Activated CD4-positive, alpha-beta T cell treated with anti-CD3 and anti-CD28 coated beads for 48 hours (primary cell): ENCODE results near the gene GSTA4.

Source experiments
- DNase-seq: peaks from one replicate; pipeline ENCODE4 v3.0.0-alpha.2; 2020

The GSTA4 gene

GRCh38 chr6:52995089-52995912 lies at the start of gene GSTA4:
Gene GSTA4, minus strand, starts transcription at chr6:52995284. Its CDS starts 1,041 bp downstream, at chr6:52994243.
- peak; percentile 91 for DNase-seq

GRCh38 chr6:53044572-53044971 lies 49.5 kb upstream of the GSTA4 start:
- no peak for DNase-seq

GRCh38 chr6:53044071-53044470 lies 49.0 kb upstream of the GSTA4 start:
- no peak for DNase-seq

GRCh38 chr6:53043581-53043980 lies 48.5 kb upstream of the GSTA4 start:
- DNase-seq = no peak

GRCh38 chr6:53042112-53042511 lies 47.0 kb upstream of the GSTA4 start:
- DNase-seq = no peak

GRCh38 chr6:53041356-53041755 lies 46.3 kb upstream of the GSTA4 start:
- DNase-seq = no peak

- no peak for DNase-seq
Measured at GRCh38 chr6:53038596-53038995, 43.5 kb upstream of the GSTA4 start.

GRCh38 chr6:53038141-53038540 lies 43.1 kb upstream of the GSTA4 start:
- DNase-seq = no peak

- no peak for DNase-seq
Measured at GRCh38 chr6:53035549-53036213, 40.6 kb upstream of the GSTA4 start.

GRCh38 chr6:53033764-53034163 lies 38.7 kb upstream of the GSTA4 start:
- DNase-seq = no peak

- no peak for DNase-seq
Measured at GRCh38 chr6:53032849-53033248, 37.8 kb upstream of the GSTA4 start.

GRCh38 chr6:53031281-53031680 lies 36.2 kb upstream of the GSTA4 start:
- DNase-seq = no peak

- DNase-seq = no peak
Measured at GRCh38 chr6:53029761-53030160, 34.7 kb upstream of the GSTA4 start.

GRCh38 chr6:53029257-53029656 lies 34.2 kb upstream of the GSTA4 start:
- DNase-seq = no peak

- DNase-seq = no peak
Measured at GRCh38 chr6:53028467-53028866, 33.4 kb upstream of the GSTA4 start.

- no peak for DNase-seq
Measured at GRCh38 chr6:53027131-53027718, 32.1 kb upstream of the GSTA4 start.

- no peak for DNase-seq
Measured at GRCh38 chr6:53026526-53026925, 31.4 kb upstream of the GSTA4 start.

GRCh38 chr6:53023323-53023722 lies 28.2 kb upstream of the GSTA4 start:
- DNase-seq = no peak

GRCh38 chr6:53020005-53020744 lies 25.1 kb upstream of the GSTA4 start:
- DNase-seq = no peak

GRCh38 chr6:53018446-53018845 lies 23.4 kb upstream of the GSTA4 start:
- no peak for DNase-seq

GRCh38 chr6:53015486-53015885 lies 20.4 kb upstream of the GSTA4 start:
- no peak for DNase-seq

GRCh38 chr6:53014744-53015143 lies 19.7 kb upstream of the GSTA4 start:
- no peak for DNase-seq

- no peak for DNase-seq
Measured at GRCh38 chr6:53014063-53014462, 19.0 kb upstream of the GSTA4 start.
